ENCODE measurements around the gene RAP1GAP.

RAP1GAP gene

GRCh38 chr1:21639594-21640041 lies 29.5 kb downstream of the RAP1GAP start:
- no peak overlapping the region for H3K4me3 ChIP-seq (ENCODE audit: low read depth, low read length)
- DNase-seq (ENCODE audit: low read depth) = no peak
- TF ChIP-seq CTCF (IDR thresholded peaks at IDR 0.05; ENCODE audit: low read depth, low read length, missing control alignments) = no peak

GRCh38 chr1:21638531-21639341 lies 30.4 kb downstream of the RAP1GAP start:
- DNase-seq (ENCODE audit: low read depth) = no peak
- no peak overlapping the region for H3K4me3 ChIP-seq (ENCODE audit: low read depth, low read length)
- no peak for TF ChIP-seq CTCF (IDR thresholded peaks at IDR 0.05; ENCODE audit: low read depth, low read length, missing control alignments)

DNA sequence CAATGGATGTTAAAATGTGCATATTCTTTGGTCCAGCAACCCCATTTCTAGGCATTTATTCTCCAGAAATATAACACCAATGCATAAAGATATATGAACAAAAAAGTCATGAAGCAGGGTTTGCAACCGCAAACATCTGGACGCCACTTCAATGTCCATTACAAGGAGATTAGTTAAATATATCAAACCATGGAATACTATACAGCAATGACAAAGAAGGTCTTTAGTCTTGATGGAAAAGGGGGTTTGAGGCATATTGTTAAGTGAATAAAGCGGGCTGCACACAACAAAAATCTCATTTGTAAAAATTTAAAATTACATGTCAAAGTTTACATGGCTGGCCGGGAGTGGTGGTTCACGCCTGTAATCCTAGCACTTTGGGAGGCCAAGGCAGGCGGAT lies 31.6 kb downstream of the RAP1GAP start:
- no peak for TF ChIP-seq CTCF (IDR thresholded peaks at IDR 0.05; ENCODE audit: low read depth, low read length, missing control alignments)
- no peak for DNase-seq (ENCODE audit: low read depth)
- no peak overlapping the region for H3K4me3 ChIP-seq (ENCODE audit: low read depth, low read length)

DNA sequence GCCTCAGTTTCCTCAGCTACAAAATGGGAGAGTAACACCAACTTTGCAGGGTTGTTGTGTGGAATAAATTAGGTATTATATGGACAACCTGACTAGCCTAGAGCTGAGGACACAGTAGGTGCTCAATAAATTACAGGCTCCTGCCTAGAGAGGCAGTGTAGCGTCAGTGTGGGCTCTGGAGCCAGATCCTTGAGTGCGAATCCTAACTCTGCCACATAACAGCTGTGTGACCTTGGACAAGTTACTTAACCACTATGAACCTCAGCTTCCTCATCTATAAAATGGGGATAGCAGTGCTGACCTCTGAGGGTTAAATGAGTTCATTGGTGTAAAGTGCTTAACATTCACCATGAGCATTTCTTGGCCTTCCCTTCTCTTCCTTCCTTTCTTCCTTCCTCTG lies 33.1 kb downstream of the RAP1GAP start:
- no peak for TF ChIP-seq CTCF (IDR thresholded peaks at IDR 0.05; ENCODE audit: low read depth, low read length, missing control alignments)
- H3K4me3 ChIP-seq (ENCODE audit: low read depth, low read length) = no peak overlapping the region
- DNase-seq (ENCODE audit: low read depth) = no peak

- DNase-seq (ENCODE audit: low read depth) = no peak
- no peak for TF ChIP-seq CTCF (IDR thresholded peaks at IDR 0.05; ENCODE audit: low read depth, low read length, missing control alignments)
- no peak overlapping the region for H3K4me3 ChIP-seq (ENCODE audit: low read depth, low read length)
Measured at GRCh38 chr1:21634806-21635535, 34.2 kb downstream of the RAP1GAP start.

GRCh38 chr1:21633992-21634805 lies 35.0 kb downstream of the RAP1GAP start:
- DNase-seq (ENCODE audit: low read depth) = no peak
- no peak for TF ChIP-seq CTCF (IDR thresholded peaks at IDR 0.05; ENCODE audit: low read depth, low read length, missing control alignments)
- H3K4me3 ChIP-seq (ENCODE audit: low read depth, low read length) = no peak overlapping the region
